SK-N-SH (cell line): ENCODE measurements around the gene SNRNP70.

Experiments used
- CHD2 ChIP-seq: fragments of 150-350 bp; IDR thresholded peaks from 2 replicates; pipeline ENCODE4 v1.6.1; 2018; ENCODE audit warnings: low read length; ENCODE audit not compliant: partially characterized antibody
- CTCF ChIP-seq: fragments of 200-600 bp; sonication (generic); IDR thresholded peaks from 2 replicates; pipeline ENCODE4 v1.6.1; 2017; ENCODE audit warnings: antibody characterized with exemption, mild to moderate bottlenecking, moderate library complexity
- EP300 ChIP-seq, 2 experiments: IDR thresholded peaks; 2 replicates each; pipeline versions ENCODE4 v1.4.0 to v1.6.1; 2012; ENCODE audit warnings: borderline replicate concordance in 1 of 2, low read depth in 1 of 2, low read length in 1 of 2
- MXI1 ChIP-seq: IDR thresholded peaks from 2 replicates; pipeline ENCODE4 v1.6.1; 2012; ENCODE audit warnings: mild to moderate bottlenecking, low read depth, low read length, improper control_type of control experiment
- RAD21 ChIP-seq: IDR thresholded peaks from 2 replicates; pipeline ENCODE4 v1.6.1; 2012; ENCODE audit warnings: mild to moderate bottlenecking, low read length
- TAF1 ChIP-seq: IDR thresholded peaks from 2 replicates; pipeline ENCODE4 v1.6.1; 2012; ENCODE audit warnings: low read depth, mild to moderate bottlenecking, low read length, moderate library complexity, borderline replicate concordance

- no peak for TF ChIP-seq RAD21
- peak; percentile 9; the same call in 1 of the 2 replicates for TF ChIP-seq CTCF
- no peak for TF ChIP-seq EP300 (IDR thresholded peaks at IDR 0.05; ENCODE audit: borderline replicate concordance in 1 of 2, low read depth in 1 of 2, low read length in 1 of 2)
- TF ChIP-seq TAF1: no peak
- TF ChIP-seq CHD2: no peak
- no peak for TF ChIP-seq MXI1
Observed at GRCh38 chr19:49119411-49120324, 34.4 kb downstream of the SNRNP70 start, which contains the start of gene PPFIA3.
